Amniotic epithelial cell (primary cell): Measurements from ENCODE around the gene WDR33.

Experiments used
- DNase-seq: peaks from one replicate; pipeline ENCODE4 v3.0.0-alpha.2; 2010; ENCODE audit warnings: low read depth

The WDR33 gene

DNA sequence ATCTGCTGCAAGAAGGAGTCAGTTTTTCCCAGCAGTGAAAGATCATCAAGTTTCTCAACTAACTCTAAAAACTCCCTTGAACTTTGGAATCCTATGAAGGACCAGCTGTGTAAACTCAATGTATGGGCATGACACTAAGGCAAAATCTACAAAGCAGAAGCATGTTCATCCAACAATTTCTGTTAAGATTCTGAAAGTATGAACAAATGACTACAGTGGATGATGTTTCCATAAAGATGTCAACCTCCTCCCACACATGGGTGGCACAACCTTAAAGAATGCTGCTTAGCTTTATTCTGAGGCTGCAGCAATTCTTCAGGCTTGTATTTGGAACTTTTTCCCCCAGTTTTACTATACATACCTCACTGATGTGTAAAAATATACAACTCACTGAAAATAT, 47.2 kb downstream of the WDR33 start:
- peak; percentile 59 for DNase-seq

DNA sequence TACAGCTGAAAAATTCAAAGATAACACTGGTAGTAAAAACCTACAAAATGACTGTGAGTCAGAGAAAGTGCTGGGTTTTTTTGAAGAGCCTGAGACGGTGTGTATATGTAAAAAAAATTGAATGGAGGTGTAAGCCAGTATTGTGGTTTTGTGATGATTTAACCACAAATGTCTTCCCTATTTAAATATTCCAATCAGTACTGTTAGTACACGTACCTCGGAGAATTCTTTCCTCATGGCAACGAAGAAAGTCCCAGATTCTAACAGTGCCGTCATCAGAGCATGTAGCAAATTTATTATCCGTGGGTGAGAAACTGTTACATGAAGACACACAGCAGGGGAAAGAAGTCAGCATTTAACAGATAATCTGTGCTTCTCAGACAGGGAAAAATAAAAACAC, 48.1 kb downstream of the WDR33 start:
- DNase-seq = peak; percentile 95

DNA sequence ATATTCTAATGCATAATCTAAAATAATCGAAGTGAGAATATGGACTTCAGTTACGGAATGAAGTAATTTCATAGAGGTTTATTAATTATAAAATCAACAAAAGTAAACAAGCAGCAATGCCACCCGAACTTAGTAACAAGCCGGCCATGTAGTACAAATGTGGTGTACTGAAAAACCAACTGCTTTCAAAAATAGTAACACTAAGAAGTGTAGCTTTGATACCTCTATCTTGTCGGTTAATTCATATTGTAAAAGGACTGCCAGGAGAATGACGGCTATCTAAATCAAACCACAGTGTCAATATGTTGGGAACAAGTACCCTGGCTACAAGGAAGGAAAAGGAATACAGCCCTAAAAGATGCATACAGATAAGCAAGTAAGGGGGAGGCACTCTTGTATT, 48.5 kb downstream of the WDR33 start:
- DNase-seq = no peak

DNA sequence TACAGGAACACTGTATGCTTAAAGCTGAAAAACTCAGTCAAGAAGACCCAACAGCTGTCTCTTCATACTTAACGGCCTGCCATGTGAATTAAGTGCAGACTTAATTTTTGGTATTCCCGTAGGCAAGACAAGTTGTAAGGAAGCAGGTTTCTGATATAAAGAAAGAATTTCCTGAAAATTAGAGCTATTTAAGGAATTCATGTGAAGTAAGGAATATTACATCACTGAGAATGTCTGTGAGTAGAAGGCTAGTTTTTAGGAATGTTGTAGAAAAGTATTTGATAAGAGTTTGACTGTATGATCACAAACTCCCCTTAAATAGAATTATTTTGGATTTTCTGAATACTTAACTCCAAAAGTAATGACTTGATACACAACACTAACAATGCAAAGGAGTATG, 51.0 kb downstream of the WDR33 start:
- no peak for DNase-seq

DNA sequence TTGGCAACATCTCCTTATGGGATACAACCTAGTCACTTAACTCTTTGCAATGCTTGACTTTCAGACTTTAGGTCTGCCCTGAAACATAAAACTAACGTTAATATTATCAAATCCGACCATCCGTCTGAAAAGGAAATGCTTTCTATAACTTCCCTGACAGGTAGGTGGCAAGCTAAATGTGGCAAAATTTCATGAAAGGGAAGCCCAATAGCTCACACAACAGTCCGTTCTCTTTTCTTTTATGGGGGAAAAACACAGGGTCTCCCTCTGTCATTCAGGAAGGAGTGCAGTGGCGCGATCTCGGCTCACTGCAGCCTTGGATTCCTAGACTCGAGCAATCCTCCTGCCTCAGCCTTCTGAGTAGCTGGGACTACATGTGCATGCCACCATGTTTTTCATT, 56.8 kb downstream of the WDR33 start:
- no peak for DNase-seq

DNA sequence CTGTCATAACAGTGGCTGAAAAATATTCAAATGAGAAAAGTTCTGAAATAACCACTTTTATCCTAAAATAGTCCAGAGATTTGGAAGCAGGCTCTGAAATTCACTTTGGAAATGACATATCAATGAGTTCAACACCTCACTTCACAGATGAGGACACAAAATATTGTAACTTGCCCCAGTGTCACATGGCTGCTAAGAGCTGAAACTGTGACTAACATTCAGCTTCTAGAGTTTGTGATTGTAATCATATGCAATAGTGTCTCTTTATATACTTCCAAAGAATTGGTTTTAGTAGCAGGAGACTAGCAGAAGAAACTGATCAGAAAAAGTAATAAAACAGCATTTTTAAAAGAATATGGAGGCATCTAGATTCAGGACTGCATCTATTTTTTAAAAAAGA, 57.6 kb downstream of the WDR33 start:
- DNase-seq = no peak

DNA sequence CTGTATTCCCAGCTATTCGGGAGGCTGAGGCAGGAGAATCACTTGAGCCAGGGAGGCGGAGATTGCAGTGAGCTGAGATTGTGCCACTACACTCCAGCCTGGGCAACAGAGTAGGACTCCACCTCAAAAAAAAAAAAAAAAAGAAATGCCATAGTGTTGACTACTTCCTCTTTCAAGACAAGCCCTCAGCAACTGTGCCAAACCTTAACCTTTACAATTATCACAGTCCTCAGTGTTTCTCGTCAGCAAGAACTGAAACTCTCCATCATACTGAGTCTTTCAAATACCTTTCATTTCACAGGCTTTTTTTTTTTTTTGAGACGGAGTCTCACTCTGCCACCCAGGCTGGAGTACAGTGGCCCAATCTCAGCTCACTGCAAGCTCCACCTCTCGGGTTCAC, 61.4 kb downstream of the WDR33 start:
- peak; percentile 40 for DNase-seq

DNA sequence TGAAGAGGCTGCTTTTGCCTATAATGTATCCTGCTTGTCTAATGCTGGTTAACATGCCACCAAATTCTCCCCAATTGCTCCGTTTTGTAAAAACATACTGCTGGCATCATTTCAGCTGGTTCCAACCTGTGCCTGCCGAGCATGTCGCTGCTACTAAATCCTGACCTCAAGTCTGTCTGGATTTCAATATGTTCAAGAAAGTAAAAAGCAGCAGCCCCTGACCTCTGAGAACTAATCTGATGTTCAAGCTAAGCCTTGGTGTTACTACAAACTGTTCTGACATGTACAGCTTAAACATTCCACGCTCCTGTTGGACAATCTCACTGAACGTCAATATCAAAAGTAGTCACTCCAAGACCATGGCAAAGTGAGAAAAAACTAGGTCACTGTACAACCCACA, 63.4 kb downstream of the WDR33 start:
- DNase-seq = no peak

DNA sequence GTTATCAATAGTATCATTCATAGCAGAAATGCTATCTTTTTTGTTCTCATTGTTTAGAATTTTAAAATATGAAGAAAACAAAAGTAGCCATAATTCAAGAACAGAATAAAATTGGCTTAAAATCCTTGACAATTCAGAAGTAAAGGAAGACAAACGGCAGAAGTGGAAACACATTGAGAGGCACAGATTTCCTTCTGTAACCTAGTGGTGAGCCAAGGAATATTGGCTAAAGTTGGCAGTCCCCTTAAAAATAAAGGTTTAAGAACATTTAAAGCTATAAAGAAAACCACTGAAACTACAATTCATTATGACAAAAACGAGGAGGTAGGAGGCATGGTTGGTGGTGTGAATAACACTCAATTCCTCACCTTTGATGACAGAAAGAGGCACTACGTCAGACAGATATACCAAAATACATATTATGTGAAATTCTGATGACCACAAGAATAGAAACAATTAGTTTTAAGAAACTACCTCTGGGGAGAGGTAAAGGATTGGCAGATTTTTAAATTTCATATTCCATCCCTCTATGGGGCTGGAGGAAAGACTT, 67.4 kb downstream of the WDR33 start:
- no peak for DNase-seq

DNA sequence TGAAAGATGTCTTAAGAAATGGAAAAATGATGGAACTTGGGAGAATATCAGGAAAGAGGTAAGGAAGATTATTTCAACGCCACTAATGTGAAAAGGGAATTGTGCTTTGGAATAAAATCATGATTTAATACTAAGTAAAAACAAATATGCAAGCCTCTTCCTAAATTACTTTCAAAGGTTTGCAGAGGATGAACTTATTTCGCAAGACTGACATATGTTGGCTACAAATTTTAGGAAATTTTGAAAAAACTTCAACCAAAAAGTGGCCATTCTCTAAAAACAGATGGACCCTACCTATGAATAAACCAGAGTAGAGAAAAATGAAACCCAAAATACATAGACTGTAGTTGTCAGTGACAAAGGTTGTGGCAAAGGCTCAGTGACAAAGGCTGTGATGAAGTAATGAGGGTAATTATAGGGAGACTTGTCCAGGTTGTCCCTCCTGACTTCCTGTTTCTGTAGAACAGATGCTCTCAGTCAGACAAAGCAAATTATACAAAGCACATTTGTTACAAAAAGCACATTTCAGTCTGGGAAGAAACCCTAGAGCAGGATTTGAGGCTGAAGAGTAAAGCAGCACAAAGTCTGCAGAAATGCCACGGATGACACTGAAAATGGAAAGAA, 70.2 kb downstream of the WDR33 start:
- DNase-seq = no peak

DNA sequence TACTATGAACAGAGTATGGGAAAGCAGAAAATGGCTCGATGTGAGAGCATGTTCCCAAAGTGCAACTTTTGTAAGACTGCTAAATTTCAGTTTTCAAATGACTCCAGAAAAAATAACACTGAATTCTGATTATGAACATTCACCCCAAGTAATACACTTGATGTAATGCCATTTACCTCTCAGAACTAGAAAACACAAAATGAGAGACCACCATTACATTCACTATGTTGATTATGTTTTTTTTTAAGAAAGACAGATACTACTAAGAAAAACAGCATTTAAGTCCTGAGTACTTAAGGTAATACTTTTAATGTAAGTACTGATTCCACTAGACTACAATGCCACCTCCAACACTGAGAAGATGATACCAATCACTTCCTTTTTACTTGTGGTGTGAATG, 71.2 kb downstream of the WDR33 start:
- no peak for DNase-seq

DNA sequence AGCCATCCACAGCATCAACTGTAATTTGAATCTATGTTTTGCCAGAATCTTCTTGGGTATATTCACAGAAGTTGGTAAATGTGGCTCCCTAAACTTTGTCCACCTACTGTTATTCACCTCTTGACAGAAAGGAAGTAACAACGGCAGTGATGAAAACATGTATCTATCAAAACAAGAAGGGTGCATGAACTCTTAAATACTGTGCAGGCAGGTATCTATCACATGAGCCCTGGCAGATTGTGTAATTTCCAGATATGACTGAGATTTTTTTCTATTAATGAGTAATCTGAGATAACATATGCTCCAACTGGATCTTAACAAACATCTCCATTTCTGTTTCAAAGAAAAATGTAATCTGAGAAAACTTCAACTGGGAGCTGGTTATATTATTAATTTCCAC, 73.1 kb downstream of the WDR33 start:
- peak; percentile 70 for DNase-seq

DNA sequence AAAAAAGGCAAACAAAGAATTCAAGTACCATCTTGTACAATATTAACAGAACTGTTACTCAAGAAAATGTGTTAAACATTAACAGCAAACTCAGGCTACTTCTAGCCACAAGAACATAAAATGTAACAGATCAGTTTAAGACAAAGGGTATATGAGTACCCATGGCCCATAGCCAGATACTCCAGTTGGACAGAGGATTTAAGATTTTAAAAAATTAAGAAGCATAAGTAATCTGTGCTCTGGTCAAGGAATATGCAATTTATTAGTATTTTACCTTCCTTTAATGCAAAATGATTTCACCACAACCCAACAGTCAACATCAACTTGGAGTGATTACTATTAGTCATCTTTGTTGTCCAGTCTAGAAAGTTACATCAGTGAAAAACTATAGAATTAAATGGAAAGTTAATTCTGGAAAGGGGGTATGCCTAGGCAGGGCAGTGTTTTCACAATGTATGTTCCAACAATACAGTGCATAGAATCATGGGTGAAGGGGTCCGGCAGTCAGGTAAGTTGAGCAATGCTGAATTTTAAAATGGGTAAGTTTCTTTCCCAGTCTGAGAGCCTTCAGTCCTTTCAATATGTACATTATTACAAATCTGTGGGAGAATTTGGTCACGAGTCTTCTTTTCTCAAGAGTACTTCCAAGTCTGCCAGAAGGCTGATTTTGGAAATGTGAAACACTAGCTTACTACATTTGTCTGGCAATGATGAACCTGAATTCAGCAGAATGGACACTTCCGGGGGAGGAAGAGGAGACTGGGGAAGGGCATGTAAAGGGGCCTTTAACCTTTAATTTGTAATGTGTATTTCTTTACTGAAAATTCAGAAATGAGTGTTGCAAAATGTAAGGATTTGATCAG, 75.2 kb downstream of the WDR33 start:
- peak; percentile 10 for DNase-seq

DNA sequence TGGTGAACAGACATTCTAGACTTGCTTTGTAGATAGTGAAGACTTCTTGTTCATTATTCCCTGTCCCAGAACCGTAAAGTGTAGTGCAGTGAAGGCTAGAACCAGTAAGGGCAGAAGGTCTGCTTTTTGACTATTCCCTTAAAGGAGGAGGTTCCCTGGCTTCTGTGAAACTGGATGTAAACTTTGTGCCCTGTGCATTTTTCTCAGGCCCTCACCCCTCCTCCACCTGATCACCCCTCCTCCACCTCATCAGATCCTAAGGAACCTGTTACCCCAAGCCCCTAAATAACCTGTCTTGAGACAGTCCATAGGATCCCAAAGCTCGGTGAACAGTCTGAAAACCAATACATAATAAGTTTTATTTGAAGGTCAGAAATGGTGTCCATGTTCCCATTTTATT, 75.9 kb downstream of the WDR33 start:
- DNase-seq = no peak

DNA sequence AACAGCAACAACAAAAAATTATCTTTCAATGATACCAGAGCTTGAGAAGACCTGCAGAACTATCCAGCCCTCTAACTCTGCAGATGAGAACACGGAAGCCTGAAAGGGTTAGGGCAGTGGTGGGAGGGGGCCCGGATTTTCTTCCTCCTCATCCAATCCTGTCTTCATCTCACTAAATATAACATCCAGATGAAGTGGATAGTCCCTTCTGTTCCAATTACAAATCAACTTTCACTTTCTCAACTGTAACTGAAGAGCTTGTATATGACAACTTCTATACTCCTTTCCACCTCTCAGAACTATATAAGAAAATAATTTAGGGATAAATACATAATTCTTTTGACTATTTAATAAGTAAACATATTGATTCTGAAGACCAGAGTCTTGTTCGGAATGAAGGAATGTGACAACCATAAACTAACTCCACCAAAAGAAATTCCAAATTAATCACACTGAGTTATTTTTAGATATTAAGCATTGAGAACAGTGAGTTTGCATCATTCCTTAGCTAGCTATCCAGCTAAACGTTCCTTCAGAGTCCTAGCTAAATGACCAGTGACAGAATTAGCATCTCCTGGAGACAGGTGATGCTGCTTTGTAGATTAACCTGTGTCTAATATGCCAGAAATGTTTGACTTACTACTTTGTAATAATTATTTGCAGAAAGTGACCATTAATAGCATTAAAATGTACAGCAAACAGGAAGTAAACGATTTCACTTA, 77.0 kb downstream of the WDR33 start:
- peak; percentile 17 for DNase-seq

DNA sequence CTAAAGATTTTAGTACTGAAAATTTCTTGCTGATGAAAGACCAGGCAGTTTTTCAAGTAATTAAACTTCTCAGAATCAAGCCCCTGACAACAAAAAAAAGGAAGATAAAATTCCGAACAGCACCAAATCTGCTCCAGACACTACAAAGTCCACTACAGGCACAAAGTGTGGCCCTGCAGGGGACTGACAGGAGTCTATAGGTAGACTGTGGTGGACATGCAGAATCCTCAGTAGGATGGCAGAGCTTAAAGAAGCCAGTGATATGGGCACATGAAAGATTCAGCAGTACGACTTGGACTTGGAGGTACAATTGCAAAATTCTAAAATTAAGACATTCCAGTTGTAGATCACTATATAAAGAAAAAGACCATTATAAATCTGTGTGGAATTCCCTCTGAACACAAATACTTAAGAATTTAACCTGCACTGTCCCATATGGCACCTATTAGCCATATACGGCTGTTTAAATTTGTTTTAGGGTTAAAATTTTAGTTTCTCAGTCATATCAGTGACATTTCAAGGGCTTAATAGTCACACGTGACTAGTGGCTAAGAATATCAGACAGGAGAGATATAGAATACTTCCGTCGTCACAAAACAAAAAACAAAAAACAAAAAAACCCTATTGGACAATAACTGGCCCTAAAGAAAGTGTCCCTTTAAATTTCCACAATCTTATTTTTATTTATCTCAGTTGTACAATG, 77.7 kb downstream of the WDR33 start:
- no peak for DNase-seq

DNA sequence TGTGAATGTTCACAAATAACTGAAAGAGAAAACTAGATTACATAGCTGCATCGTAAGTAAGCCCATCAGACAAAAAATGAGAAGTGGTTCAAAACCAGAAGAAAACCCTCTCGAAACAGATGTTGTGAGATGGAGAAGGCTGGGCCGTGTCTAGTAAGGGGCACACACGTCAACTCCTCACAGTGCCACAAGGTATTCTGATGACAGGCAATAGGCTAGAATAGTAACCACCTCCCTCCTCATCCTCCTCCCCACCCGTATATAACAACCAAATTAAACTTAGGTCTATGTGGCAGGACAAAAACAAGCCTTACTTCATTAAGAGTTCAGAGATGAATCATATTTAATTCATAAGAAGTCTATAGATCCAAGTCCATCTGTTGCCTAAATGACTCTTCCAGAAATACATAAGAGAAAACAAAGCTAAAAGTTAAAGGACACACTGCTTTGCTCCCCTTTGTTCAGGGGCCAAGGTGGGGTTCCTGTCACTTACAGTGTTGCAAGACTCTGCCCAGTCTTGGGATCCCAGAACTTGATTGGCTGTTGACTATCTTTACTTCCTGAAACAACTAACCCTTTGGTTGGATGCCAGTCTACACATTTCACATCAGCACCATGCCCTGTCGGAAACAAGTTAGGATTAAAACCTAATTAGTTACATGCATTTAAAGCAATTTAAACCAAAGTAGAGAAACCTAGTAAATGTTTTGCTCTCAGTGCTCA, 84.7 kb downstream of the WDR33 start:
- no peak for DNase-seq

DNA sequence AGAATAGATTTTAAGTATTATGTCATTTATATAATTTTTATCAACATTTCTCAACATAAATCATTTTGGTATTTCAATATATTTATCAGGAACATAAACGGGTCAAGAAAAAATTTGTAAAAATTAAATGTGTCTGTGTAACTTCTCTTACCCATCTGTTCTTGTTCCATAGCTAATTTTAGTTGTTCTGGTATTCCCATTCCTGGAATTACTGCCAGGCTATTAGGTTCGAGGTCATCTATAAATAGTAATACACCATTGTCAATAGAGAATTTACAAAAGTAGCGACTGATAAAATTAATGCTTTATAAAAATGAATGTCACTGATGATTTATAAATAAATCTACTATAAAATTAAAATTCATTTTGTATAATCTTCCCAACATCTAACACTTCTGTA, 88.2 kb downstream of the WDR33 start:
- no peak for DNase-seq

DNA sequence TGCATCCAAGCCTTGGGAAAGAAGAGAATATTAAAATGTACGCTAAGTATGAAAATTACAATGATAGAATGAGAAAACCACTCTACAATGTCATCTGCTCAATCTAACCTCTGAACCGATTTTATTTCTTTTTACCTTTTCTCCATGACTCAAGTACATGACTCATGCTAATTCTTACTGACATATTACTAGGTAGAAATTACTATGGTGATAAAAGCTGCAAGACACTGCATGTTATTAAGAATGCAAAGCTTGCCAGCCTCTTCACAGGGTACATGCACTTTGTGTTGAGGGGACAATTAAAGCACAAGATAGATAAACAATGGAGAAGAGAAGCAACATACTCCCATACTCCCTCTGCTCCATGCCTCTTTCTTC, 89.0 kb downstream of the WDR33 start:
- peak; percentile 41 for DNase-seq

DNA sequence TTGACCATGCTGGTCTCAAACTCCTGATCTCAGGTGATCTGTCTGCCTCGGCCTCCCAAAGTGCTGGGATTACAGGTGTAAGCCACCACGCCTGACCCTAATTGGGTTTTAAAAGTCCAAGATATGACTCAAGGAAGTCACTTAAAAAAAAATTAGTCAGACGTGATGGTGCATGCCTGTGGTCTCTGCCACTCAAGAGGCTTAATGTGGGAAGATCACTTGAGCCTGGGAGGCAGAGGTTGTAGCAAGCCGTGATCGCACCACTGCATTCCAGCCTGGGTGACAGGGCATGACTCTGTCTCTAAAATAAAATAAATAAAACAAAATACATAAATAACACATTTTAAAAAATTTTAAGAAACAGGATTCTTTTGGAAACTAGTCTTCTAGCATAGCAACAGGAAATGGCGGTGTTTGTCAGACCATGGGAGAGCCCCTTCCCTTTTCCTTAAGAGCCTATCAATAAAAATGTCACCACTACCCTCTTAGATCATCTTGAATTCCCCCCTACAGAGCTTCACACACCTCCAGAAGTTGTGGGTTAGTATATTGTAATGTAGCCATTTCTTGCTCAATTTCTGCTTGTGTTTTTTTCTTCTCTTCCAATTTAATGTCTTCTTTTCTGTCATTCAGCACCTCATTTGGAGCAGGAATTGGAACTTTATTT, 89.5 kb downstream of the WDR33 start:
- peak; percentile 70 for DNase-seq
